HG03571 (cell line): ENCODE data around the gene POTEM.
"Not testable (repeated sequence)": the region's sequence is repeated elsewhere in the genome, so short reads cannot be mapped to it uniquely, and the experiment has no call there.

Experiments used
- ATAC-seq: cut with Tn5 transposase; IDR thresholded peaks from one replicate; pipeline ENCODE4 v1.9.1; 2021; ENCODE audit not compliant: unreplicated experiment

Gene POTEM

DNA sequence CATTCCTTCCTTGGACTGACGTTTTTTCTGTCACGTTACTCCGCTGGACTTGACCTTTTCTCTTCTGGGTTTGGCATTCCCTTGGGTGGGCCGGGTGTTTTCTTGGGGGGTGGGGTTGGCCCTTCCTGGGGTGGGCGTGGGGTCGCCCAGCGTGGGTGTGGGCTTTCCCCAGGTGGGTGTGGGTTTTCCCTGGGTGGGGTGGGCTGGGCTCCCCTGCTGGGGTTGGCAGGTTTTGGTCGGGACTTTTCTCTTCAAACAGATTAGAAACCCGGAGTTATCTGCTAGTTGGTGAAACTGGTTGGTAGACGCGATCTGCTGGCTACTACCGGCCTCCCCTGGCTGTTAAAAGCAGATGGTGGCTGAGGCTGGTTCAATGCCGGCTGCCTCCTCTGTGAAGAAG, at the start of gene POTEM:
POTEM (plus strand) TSS at position 301 of the 400 bp plus-strand sequence; CDS start at position 353, 52 bp downstream.
- ATAC-seq, result not testable (repeated sequence)

DNA sequence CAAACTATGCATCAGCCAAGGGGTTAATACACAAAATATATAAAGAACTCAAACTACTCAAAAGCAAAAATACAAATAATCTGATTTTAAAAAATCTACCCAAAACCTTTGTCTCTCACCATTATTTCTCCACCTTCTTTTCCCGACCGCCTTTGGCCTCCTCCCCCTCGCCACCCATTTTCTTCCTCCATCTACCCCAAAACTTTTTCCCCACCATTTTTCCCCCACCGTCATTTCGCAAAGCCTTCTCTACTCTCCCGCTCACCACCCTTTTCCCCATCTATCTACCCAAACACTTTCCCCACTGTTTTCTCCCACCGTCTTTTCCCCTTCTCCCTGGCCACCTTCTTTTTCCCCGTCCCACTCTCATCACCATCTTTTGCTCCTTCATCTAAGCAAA, 48.9 kb upstream of the POTEM start:
- not testable (repeated sequence) for ATAC-seq

DNA sequence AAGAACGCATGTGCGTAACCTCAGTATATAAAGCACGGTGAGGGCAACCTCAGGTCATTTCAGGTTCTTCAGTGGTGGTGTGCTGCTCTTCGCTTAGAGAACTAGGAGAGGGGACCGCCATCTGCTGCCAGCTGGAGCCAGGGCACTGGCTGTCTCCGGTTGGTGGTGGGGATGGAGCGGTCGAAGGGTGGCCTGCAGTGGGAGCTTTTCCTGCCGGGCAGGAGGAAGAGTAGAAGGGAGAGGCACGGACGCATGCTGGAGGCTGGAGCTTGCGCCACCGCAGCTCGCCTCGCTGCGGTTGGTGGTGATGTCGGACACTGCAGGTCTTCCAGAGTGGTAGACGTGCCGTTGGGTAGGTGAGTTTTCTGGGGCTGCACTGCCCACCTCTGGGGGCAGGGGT, 47.2 kb upstream of the POTEM start:
- not testable (repeated sequence) for ATAC-seq

DNA sequence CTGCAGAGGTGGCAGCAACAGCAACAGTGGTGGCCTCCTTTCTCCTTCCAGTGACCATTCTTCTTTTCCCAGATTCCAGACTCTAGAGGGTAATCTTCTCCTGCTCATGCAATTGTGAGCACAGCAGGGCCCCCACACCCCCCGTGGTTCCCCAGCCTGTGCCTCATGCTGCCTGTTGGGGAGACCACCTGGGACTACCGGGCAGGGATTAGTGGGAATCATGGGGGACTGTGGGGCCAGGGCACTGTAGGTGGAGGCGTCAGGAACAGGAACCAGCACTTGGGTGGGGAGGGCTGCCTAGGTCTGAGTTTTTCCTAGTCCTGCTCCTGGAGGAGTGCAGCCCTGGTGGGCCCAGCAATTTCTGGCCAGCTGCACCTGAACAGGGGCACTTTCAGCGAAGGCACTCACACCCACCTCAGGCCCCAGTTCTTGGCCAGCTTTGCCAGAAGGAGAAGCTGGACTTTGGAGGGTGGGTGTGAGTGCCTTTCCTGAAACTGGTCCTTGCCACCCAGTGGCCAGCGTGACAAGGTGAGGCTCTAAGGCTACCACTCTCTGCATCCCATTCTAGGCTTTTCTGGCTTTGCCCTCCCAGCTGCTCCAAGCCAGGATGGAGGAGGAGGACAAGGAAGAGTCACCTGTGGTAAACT, 46.1 kb upstream of the POTEM start:
- not testable (repeated sequence) for ATAC-seq

DNA sequence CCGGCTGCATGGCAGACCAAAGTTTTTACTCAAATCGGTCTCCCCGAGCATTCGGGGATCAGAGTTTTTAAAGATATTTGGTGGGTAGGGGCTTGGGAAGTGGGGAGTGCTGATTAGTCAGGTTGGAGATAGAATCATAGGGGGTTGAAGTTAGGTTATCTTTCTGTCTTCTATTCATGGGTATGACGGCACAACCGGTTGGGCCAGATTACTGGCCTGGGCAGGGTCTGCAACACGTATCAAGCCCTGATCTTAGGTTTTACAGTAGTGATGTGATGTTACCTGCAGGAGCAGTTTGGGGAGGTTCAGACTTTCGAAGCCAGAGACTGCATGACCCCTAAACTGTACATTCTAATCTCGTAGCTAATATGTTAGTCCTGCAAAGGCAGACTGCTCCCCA, 30.4 kb upstream of the POTEM start:
- ATAC-seq, result not testable (repeated sequence)

DNA sequence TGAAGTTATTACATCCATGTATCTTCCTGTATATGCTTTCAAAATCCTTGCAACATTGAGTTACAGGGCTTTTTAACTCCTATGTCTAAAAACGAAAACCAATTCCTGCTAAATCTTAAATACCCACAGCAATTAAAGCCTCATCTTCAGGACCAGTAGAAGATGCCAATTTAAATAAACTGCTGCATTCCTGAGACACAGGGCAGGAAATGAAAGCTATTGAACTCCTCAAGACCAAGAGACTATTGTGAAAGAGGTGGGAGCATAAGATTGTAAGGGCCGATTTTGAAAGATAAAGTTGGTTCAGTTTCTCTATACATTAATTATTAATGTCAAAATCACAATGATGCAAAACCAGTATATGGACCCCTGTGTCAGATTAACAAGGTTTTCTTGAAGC, 28.5 kb upstream of the POTEM start:
- ATAC-seq, result not testable (repeated sequence)

DNA sequence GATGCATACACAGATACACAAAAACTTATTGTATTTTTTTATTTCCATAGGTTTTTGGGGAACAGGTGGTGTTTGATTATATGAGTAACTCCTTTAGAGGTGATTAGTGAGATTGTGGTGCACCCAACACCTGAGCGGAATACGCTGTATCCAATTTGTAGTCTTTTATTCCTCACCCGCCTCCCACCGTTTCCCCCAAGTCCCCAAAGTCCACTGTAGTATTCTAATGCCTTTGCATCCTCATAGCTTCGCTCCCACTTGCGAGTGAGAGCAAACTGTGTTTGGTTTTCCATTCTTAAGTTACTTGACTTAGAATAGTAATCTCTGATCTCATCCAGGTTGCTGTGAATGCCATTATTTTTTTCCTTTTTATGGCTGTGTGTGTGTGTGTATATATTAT, 17.3 kb upstream of the POTEM start:
- ATAC-seq, result not testable (repeated sequence)

DNA sequence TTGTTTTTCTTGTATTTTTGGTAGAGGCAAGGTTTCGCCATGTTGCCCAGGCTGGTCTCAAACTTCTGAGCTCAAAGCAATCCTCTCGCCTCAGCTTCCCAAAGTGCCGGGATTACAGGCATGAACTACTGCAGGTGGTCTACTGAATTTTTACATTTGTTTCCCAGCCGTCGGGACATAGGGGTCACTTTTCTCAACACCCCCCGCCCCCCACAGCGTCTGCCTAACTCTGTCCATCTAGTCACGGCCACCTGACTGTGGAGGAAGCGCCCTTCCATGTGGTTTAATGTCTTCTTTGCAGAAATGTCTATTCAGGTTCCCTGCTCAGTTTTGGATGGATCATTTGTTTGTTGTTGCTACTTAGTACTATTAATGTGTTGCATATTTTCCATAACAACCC, 14.1 kb upstream of the POTEM start:
- not testable (repeated sequence) for ATAC-seq

DNA sequence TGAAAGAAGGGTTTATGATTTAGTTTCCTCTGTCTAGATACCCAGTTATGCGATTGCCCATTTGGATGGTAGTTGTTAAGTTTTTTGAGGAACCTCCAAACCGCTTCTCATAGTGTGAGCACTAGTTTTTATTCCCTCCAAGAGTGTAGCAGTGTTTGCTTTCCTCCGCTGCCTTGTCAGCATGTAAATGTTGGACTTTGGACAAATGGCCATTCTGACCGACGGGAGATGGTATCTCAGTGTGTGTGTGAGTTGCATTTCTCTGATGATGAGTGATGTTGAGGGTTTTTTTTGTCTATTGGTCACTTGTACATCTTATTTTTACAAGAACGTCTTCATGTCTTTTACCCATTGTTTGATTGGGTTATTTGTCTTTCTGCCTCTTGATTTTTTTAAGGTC, 11.4 kb upstream of the POTEM start:
- ATAC-seq, result not testable (repeated sequence)

DNA sequence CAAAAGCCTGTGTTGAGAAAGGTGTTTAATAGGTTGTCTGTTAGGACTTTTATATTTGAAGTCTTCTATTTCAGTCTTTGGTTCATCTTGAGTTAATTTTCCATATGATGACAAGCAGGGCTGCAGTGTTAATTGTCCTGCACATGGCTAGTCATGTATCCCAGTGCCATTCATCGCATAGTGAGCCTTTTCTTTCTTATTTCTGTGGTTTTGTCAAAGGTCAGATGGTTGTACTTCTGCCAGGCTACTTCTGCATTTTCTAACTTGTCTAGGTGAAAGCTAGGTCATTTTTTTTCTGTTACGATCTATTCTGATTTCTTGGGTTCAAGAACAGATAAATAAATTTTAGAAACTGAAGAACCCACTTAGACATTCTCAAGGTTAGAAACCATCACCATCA, 5.7 kb upstream of the POTEM start:
- not testable (repeated sequence) for ATAC-seq

DNA sequence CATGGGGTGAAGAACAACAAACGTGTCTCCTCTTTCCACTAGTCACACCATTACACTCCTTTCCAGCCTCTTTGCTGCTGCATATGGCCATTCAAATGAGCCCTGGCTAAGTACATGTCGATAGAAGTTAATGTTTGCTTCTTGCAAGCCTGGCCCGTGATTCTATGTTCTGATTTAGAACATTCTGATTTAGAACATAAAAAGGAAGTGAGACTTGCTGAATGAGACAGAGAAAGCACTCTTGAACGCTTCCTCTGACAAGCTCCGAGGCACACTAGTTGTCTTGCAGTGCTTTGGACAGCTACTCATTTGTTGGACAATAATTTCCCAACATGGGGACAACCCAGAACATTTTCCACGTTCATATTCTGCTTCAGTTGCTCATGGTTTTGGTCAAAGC, 5.1 kb upstream of the POTEM start:
- ATAC-seq, result peak; percentile 72

DNA sequence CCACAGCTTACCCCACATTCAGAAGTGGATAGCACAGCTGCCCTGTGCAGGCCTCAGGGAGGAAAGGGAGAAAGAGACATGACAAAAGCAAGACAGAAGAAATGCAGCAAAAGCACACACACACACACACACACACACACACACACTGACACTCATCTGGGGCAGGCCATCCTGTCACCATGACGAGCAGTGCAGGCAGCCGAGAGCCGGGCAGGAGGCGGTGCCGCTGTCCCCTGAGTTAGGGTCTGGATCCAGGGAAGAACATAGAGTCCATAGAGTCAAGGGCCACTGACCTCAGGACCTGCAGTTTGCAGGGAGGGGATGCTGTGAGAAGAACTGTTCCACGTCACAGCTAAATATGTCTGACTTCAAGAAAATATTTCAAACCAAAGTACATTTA, 4.0 kb upstream of the POTEM start:
- not testable (repeated sequence) for ATAC-seq

DNA sequence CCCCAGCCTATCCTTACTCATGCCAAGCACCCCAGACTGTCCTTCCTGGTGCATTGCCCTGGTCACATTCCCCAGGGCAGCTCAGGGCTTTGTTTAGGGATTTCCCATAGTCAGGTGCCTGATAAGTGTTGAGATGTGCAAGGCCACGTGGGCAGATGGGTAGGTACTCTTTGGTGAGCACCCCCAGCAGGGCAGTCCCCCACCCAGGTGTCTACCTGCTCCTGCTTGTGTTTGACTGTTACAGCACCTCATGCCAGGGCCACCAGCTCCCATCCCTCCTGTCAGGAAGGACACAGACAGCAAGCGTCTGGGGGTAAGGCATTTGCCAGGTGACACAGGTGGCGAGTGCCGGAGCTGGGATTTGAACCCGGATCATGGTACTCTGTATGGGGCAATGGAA, 2.4 kb upstream of the POTEM start:
- ATAC-seq, result not testable (repeated sequence)

DNA sequence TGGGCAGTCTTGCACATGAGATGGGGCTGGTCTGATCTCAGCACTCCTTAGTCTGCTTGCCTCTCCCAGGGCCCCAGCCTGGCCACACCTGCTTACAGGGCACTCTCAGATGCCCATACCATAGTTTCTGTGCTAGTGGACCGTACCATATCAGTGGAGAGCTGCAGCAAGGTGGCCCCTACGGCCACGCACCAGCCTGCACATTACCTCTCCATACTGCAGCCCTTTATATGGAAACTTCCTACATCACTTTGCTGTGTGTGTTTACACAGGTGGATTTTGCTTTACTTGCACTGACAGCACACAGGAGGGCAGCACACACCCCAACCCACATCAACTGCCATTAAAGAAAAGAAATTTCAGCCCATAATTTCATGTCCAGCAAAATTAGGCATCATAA, 35.3 kb downstream of the POTEM start:
- ATAC-seq, result not testable (repeated sequence)

DNA sequence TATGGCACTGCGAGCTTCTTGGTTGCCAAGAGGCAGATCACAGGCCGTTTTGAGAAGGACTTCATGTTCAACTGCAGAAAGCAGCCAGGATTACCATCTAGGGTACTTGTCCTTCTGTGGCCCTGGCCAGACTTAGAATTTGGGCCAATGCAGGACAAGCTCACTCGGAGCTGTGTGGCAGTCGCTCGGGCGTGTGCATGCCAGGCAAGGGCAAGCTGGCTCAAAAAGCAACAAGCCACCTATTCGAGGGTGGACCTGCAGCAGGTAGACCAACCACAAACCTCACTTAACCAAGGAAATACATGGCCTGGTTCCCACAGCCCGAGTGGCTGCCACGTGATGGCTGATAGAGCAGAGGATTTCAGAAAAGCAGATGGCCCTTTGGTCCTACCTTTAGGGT, 39.3 kb downstream of the POTEM start:
- not testable (repeated sequence) for ATAC-seq

DNA sequence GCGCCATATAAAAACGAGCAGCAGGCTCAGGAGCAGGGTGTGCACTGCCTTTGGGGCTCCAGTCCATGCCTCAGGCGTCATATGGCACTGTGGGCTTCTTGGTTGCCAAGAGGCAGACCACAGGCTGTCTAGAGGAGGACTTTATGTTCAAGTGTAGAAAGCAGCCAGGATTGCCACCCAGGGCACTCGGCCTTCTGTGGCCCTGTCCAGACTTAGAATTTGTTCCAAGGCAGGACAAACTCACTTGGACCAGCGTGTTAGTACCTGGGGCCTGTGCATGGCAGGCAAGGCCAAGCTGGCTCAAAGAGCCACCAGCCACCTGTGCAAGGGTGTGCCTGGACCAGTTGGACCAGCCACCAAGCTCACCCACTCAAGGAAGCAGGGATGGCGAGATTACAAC, 40.4 kb downstream of the POTEM start:
- ATAC-seq, result not testable (repeated sequence)

DNA sequence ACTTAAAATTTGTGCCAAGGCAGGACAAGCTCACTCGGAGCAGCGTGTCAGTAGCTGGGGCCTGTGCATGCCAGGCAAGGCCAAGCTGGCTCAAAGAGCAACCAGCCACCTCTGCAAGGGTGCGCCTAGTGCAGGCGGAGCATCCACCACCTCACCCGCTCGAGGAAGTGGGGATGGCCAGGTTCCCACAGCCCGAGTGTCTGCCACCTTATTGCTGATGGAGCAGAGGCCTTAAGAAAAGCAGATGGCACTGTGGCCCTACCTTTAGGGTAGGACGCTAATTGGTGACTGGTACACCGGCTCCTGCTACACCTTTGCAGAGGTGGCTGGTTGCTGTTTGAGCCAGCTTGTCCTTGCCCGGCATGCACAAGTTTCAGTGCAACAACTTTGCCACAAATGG, 43.8 kb downstream of the POTEM start:
- ATAC-seq, result not testable (repeated sequence)

DNA sequence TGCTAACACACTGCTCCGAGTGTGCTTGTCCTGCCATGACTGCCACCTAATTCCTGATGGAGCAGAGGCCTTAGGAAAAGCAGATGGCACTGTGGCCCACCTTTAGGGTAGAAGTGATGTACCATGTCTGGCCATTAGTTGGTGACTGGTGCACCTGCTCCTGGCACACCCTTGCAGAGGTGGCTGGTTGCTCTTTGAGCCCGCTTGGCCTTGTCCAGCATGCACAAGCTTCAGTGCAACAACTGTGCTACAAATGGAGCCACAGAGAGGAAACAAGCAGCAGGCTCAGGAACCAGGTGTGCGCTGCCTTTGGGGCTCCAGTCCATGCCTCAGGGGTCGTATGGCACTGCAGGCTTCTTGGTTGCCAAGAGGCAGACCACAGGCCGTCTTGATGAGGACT, 44.5 kb downstream of the POTEM start:
- ATAC-seq, result not testable (repeated sequence)

DNA sequence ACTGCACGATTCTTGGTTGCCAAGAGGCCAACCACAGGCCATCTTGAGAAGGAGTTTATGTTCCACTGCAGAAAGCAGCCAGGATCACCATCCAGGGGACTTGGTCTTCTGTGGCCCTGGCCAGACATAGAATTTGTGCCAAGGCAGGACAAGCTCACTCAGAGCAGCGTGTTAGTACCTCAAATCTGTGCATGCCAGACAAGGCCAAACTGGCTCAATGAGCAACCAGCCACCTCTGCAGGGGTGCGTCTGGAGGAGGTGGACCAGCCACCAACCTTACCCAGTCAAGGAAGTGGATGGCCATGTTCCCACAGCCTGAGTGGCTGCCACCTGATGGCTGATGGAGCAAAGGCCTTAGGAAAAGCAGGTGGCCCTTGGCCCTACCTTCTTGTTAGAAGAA, 48.0 kb downstream of the POTEM start:
- ATAC-seq, result not testable (repeated sequence)

DNA sequence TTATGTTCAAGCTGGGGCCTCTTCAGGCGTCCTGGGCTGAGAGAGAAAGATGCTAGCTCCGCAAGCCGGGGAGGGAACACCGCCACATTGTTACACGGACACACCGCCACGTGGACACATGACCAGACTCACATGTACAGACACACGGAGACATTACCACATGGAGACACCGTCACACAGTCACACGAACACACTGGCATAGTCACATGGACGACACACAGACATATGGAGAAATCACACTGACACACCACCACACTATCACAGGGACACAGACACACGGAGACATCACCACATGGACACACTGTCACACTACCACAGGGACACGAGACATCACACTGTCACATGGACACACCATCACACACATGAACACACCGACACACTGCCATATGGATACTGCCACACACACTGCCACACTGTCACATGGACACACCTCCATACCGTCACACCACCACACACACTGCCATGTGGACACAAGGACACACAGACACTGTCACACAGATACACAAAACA, 57.9 kb downstream of the POTEM start:
- not testable (repeated sequence) for ATAC-seq

DNA sequence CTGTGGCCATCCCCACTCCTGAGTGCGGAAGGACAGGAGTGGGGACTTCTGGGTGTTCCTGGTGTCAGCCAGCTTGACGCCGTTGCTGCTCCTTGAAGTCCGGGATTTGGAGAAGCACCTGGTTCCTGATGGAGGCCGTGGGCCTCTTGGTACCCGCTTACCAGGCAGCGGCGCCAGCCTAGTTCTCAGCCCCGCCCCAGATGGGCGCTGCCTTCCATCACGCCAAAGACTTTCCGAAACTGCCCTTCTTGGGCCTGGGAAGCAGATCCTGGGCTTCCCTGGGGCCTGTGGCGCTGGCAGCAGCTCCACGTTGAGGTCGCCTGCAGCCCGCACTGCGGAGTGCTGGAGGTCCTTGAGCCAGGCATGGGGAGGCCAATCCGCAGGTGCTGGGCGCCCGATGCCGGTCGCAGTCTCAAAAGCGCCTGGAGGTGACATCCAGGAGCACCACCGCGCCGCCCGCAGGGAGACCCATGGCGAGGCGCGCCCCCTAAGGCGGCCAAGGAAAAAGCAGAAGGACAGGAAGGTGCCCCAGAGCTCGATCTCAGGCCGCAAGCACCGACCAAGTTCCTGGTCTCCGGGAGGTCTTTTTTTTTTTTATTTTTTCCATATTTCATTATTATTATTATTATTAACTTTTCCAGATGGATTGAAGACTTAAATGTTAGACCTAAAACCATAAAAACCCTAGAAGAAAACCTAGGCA, 59.6 kb downstream of the POTEM start:
- ATAC-seq, result not testable (repeated sequence)

DNA sequence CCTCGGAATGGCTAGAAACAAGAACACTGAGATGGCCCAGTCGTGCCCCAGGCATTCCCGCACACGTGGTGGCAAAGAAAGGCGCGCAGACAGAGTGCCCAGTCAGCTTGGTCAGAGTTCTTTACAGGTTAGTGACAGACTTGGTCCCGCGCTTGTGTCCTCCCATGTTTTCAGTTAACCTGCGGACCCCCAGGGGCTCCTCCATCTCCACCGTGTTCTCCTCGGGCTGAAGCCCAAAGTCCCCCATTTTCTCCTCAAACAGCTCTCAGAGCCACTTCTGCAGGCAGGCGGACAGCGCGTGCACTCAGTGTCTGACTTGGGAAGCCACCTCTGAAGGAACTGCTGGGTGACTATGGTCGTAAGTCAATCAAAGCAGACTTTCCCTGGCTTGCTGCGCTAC, 60.7 kb downstream of the POTEM start:
- ATAC-seq, result not testable (repeated sequence)
